Gastrocnemius medialis (tissue), 4 donors: Measurements from ENCODE around the gene COL25A1. TPM values are rescaled to one million over a fixed set of nuclear protein-coding genes. Genes with fewer than 3 reads are reported as not detected.

ENCODE experiments used
- ATAC-seq, 2 donors: fragments of 150-250 bp; one replicate each; pipeline ENCODE4 v1.9.1; 2016
- DNase-seq, 2 donors: peaks; one replicate each; pipeline ENCODE4 v3.0.0-alpha.2; 2019
- H3K27ac ChIP-seq, 4 donors: fragments of 200-600 bp; sonication (generic); 1 replicate in 1 of 4; 2 replicates in 3 of 4; pipeline ENCODE4 v1.5.1; 2016 to 2018; ENCODE audit warnings: mild to moderate bottlenecking in 2 of 4, moderate library complexity in 1 of 4
- H3K27me3 ChIP-seq, 3 donors: fragments of 200-600 bp; sonication (generic) in 2 of 3; 1 replicate in 1 of 3; 2 replicates in 2 of 3; pipeline versions ENCODE4 v1.5.1 to v1.6.0; 2016 to 2019; ENCODE audit warnings: mild to moderate bottlenecking in 1 of 3, moderate library complexity in 1 of 3
- H3K36me3 ChIP-seq, 2 donors: fragments of 200-600 bp; sonication (generic) in 1 of 2; one replicate each; pipeline ENCODE4 v1.5.1; 2017 to 2018
- H3K4me1 ChIP-seq, 2 donors: fragments of 200-600 bp; sonication (generic) in 1 of 2; one replicate each; pipeline ENCODE4 v1.5.1; 2016 to 2017; ENCODE audit warnings: mild to moderate bottlenecking in 2 of 2
- H3K4me3 ChIP-seq, 4 donors: fragments of 200-600 bp; sonication (generic) in 3 of 4; 1 replicate in 1 of 4; 2 replicates in 3 of 4; pipeline ENCODE4 v1.5.1; 2016 to 2019; ENCODE audit warnings: mild to moderate bottlenecking in 2 of 4
- H3K9me3 ChIP-seq, 3 donors: fragments of 200-600 bp; sonication (generic) in 2 of 3; 1 replicate in 1 of 3; 2 replicates in 2 of 3; pipeline ENCODE4 v1.5.1; 2016 to 2019
- POLR2A ChIP-seq, 2 donors: fragments of 450-650 bp; IDR thresholded peaks; one replicate each; pipeline ENCODE4 v1.6.1; 2017; ENCODE audit warnings: antibody characterized with exemption in 2 of 2, mild to moderate bottlenecking in 2 of 2, moderate library complexity in 2 of 2
- in situ Hi-C, 4 donors: fragments of 200-750 bp; cut with MboI; loops; one replicate each; pipeline versions ENCODE4 v1.15.0 to v1.8.0; 2017; ENCODE audit warnings: low sequenced_read_pairs in 4 of 4
- intact Hi-C: fragments of 100-400 bp; cut with DNase I; formaldehyde crosslinking; loops from one replicate; pipeline ENCODE4 v1.15.1; 2023; ENCODE audit warnings: low total_unique reads
- total RNA-seq, 4 donors: library from RNA; depleted of rRNA; stranded (reverse); fragments of >200 nt; gene quantifications; one replicate each; pipeline versions ENCODE4 v1.1.0 to v1.2.3, GENCODE V29; 2016
- TF ChIP-seq, protein P1 (sequence below), 5 experiments: fragments of 450-650 bp in 3 of 5; fragments of 200-600 bp in 2 of 5; sonication (generic) in 2 of 5; IDR thresholded peaks in 4 of 5; conservative IDR thresholded peaks in 1 of 5; 1 replicate in 4 of 5; 2 replicates in 1 of 5; pipeline ENCODE4 v1.5.1; 2016 to 2019; ENCODE audit warnings: antibody characterized with exemption in 5 of 5, mild to moderate bottlenecking in 3 of 5, moderate library complexity in 3 of 5

COL25A1 gene
- total RNA-seq, 4 donors from 2014 or later = 0.27 to 2.0 (median 0.85) TPM; not detected in 1

DNA sequence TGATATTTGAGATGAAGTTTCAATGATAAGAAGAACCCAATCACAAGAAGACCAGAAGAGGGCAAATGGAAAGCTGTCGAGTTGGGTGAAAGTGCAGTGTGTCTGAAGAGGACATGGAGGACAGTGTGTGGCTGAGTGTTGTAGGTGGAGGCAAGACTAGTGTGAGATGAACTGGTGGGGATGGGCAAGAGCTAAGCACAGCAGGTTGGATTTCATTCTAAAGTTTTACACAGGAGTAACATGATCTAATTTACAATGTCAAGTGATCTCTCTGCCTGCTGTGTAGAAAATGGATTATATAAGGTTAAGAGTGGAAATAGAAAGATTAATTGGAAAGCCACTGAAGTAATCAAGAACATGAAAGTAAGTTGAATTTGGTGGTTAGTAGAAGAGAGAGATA, 331.0 kb downstream of the COL25A1 start:
- ATAC-seq (no peak), DNase-seq (no peak)
- no peaks in the 10 kb centered on the region for H3K36me3 ChIP-seq
- intact Hi-C loops (no loop called here), in situ Hi-C loops (no loop called here)
- no peaks in the 10 kb centered on the region for H3K4me1 ChIP-seq
- H3K9me3 ChIP-seq = no peaks in the 10 kb centered on the region
- H3K27ac ChIP-seq = no peak overlapping the region
- no peaks in the 10 kb centered on the region for H3K27me3 ChIP-seq
- H3K4me3 ChIP-seq = no peak overlapping the region
- no peak for TF ChIP-seq POLR2A (IDR thresholded peaks at IDR 0.05)
- TF ChIP-seq, protein P1, sequence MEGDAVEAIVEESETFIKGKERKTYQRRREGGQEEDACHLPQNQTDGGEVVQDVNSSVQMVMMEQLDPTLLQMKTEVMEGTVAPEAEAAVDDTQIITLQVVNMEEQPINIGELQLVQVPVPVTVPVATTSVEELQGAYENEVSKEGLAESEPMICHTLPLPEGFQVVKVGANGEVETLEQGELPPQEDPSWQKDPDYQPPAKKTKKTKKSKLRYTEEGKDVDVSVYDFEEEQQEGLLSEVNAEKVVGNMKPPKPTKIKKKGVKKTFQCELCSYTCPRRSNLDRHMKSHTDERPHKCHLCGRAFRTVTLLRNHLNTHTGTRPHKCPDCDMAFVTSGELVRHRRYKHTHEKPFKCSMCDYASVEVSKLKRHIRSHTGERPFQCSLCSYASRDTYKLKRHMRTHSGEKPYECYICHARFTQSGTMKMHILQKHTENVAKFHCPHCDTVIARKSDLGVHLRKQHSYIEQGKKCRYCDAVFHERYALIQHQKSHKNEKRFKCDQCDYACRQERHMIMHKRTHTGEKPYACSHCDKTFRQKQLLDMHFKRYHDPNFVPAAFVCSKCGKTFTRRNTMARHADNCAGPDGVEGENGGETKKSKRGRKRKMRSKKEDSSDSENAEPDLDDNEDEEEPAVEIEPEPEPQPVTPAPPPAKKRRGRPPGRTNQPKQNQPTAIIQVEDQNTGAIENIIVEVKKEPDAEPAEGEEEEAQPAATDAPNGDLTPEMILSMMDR (IDR thresholded peaks at IDR 0.05 in 4 of 5, conservative IDR thresholded peaks at IDR 0.05 in 1 of 5) = no peak

DNA sequence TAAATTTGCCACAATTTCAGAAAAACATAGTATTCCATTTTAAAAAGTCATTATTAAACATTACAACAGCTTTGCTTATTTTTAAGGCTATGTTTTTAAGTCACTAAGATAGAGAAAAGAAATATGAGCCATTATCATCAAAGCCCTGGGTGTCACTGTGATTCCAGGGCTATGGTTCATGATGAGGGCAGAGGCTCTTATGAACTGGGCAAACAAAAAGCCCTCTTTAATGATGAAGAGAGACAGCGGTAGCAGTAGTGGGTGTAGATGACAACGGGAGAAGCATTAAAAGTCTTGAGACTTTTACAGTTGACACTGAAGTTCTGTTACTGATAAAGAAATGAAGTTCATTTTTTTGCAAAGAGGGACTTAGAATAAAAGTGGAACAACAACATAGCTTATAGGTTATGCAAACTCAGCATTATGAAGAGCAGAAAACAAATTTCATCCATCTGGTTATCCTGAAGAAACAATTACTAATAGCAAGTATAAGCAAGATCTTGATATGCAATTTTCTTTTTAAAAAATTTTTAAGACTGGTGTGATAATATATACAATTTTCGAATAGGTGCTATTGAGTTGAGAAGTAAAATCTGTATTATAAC, 336.9 kb downstream of the COL25A1 start:
- intact Hi-C loops = no loop called here

DNA sequence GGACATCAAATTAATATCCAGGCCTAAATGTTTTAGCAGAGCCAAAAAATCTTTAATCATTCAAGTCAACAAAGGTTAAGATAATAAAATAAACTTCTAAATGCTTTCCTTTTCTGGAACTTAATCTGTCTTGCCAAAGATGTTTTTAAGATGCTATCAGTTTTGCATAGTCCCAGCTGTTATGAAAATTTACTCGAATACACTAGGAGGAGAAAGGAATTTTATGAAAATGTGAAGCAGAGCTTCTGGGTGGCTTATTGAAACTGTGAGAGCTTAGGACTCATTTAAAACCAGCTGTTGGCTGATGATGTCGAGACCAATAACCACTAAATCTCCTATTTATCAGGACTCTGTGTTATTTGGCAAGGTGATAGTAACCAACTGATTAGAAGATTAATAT, 337.4 kb downstream of the COL25A1 start:
- no peak for DNase-seq
- in situ Hi-C loops (no loop called here), intact Hi-C loops (no loop called here)
- no peaks in the 10 kb centered on the region for H3K9me3 ChIP-seq
- H3K27me3 ChIP-seq = no peaks in the 10 kb centered on the region
- TF ChIP-seq, protein P1 (IDR thresholded peaks at IDR 0.05 in 4 of 5, conservative IDR thresholded peaks at IDR 0.05 in 1 of 5) = no peak
- no peak for TF ChIP-seq POLR2A (IDR thresholded peaks at IDR 0.05)
- no peaks in the 10 kb centered on the region for H3K36me3 ChIP-seq
- peaks cover 5 to 8% of the 10 kb centered on the region in 2 donors for H3K4me1 ChIP-seq
- H3K27ac ChIP-seq = no peak overlapping the region
- no peak for ATAC-seq
- no peak overlapping the region for H3K4me3 ChIP-seq

More for the DNA sequence above, 336.9 kb downstream of the COL25A1 start:
- no peaks in the 10 kb centered on the region for H3K9me3 ChIP-seq
- H3K4me1 ChIP-seq = peaks cover 5 to 8% of the 10 kb centered on the region in 2 donors
- no peak for DNase-seq
- in situ Hi-C loops = no loop called here
- H3K4me3 ChIP-seq = no peak overlapping the region
- no peaks in the 10 kb centered on the region for H3K36me3 ChIP-seq
- no peak overlapping the region for H3K27ac ChIP-seq
- TF ChIP-seq POLR2A (IDR thresholded peaks at IDR 0.05) = no peak
- TF ChIP-seq, protein P1 (IDR thresholded peaks at IDR 0.05 in 4 of 5, conservative IDR thresholded peaks at IDR 0.05 in 1 of 5) = no peak
- ATAC-seq = no peak
- no peaks in the 10 kb centered on the region for H3K27me3 ChIP-seq

DNA sequence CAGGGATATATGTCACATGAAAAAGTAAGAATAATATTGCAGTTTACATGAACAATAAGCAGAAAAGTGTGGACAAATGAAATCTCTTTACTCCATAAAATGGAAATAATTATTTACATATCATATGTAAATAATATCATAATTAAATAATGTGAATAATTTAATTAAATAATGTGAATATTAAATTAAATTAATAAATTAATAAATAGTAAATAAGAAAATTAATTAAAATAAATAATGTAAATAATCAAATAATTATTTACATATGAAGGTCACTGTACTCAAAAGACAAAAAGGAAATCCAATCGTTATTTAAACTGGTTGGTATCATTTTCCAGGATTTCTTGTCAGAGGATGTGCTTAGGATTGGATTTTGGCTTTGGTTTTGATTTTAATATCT, 338.5 kb downstream of the COL25A1 start:
- Histone ChIP-seq H3K4me3 (no peak overlapping the region), H3K36me3 (no peaks in the 10 kb centered on the region), H3K27me3 (no peaks in the 10 kb centered on the region), H3K4me1 (peaks cover 5 to 8% of the 10 kb centered on the region in 2 donors), H3K9me3 (no peaks in the 10 kb centered on the region), H3K27ac (no peak overlapping the region)
- TF ChIP-seq POLR2A (IDR thresholded peaks at IDR 0.05) = no peak
- TF ChIP-seq, protein P1 (IDR thresholded peaks at IDR 0.05 in 4 of 5, conservative IDR thresholded peaks at IDR 0.05 in 1 of 5) = no peak
- DNase-seq (no peak), ATAC-seq (no peak)
- intact Hi-C loops (no loop called here), in situ Hi-C loops (no loop called here)

DNA sequence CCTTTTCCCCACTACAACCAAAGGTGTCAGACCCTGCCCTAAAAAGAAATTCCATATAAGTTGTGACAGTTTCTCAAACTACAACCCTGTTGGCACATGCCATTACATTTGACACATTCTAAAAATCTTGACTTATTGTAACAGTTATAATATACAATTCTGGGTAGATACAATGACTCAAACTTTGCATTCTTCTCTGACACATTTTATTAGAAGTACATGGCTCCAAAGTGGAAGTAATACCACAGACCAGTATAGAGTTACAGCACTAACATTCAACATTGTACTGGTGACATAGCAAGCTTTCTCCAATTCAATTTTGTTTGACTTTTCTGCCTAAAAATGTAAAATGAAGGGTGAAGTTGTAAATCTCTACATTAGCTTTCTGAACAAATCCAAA, 343.0 kb downstream of the COL25A1 start:
- TF ChIP-seq POLR2A (IDR thresholded peaks at IDR 0.05) = no peak
- TF ChIP-seq, protein P1 (IDR thresholded peaks at IDR 0.05 in 4 of 5, conservative IDR thresholded peaks at IDR 0.05 in 1 of 5) = no peak
- no peaks in the 10 kb centered on the region for H3K27me3 ChIP-seq
- no peaks in the 10 kb centered on the region for H3K36me3 ChIP-seq
- intact Hi-C loops = no loop called here
- no peak for DNase-seq
- H3K4me3 ChIP-seq = no peak overlapping the region
- H3K27ac ChIP-seq = no peak overlapping the region
- peaks cover 0 to 6% of the 10 kb centered on the region in 2 donors for H3K4me1 ChIP-seq
- ATAC-seq = no peak
- in situ Hi-C loops = no loop called here
- no peaks in the 10 kb centered on the region for H3K9me3 ChIP-seq
